GM12878 (cell line): ENCODE measurements around the gene SCN3B. TPM values are rescaled to one million over a fixed set of nuclear protein-coding genes. Genes with fewer than 3 reads are reported as not detected.

ENCODE experiments used
- ATAC-seq: fragments of 200-7000 bp; cut with Tn5 transposase; 3 replicates; pipeline ENCODE4 v1.9.1; 2020; ENCODE audit warnings: mild to moderate bottlenecking, moderate library complexity
- BruUV-seq: library from RNA; stranded (reverse); fragments of 400-500 nt; replicated peaks from 2 replicates; lab custom pipeline; 2021; lab: Mats Ljungman, UMichigan
- CTCF ChIA-PET: fragments of 300-600 bp; sonication (Branson Sonifier 250); formaldehyde crosslinking; extraction: SDS; loops from one replicate; lab custom pipeline; 2021; ENCODE audit warnings: inconsistent platforms; lab: Yijun Ruan, JAX
- POLR2A ChIA-PET: fragments of 350-600 bp; formaldehyde crosslinking; extraction: SDS; loops from one replicate; lab custom pipeline; 2021; ENCODE audit warnings: inconsistent platforms; lab: Charles Lee
- RAD21 ChIA-PET: fragments of 300-600 bp; sonication (Branson Sonifier 250); formaldehyde crosslinking; loops from one replicate; lab custom pipeline; 2023; ENCODE audit warnings: antibody characterized with exemption; ENCODE audit not compliant: unreplicated experiment; lab: Charles Lee
- SMC1A ChIA-PET: fragments of 300-600 bp; sonication (Branson Sonifier 250); formaldehyde crosslinking; loops from one replicate; lab custom pipeline; 2023; ENCODE audit not compliant: unreplicated experiment, uncharacterized antibody; lab: Charles Lee
- DNase-seq: peaks from one replicate; pipeline ENCODE4 v3.0.0-alpha.2; 2011; ENCODE audit warnings: low read depth, low spot score
- FAIRE-seq: peaks from 3 replicates; lab custom pipeline; 2011; peaks lifted over from hg19 to GRCh38; lab: Jason Lieb, UNC
- H2AFZ ChIP-seq: 2 replicates; pipeline ENCODE4 v1.6.0; 2011; ENCODE audit warnings: low read depth, low read length, control low read depth; ENCODE audit not compliant: control insufficient read depth
- H3K27ac ChIP-seq: 2 replicates; pipeline ENCODE4 v1.5.1; 2011; ENCODE audit warnings: control low read depth; ENCODE audit not compliant: control insufficient read depth, insufficient read depth
- H3K27me3 ChIP-seq, 2 experiments: replicated peaks in 1 of 2; 2 replicates each; pipeline versions ENCODE4 v1.6.0 to v1.6.1; 2011; ENCODE audit warnings: low read length in 1 of 2; ENCODE audit not compliant: control insufficient read depth in 2 of 2, insufficient read depth in 2 of 2
- H3K36me3 ChIP-seq, 2 experiments: 2 replicates each; pipeline ENCODE4 v1.5.1; 2011; ENCODE audit warnings: low read length in 1 of 2; ENCODE audit not compliant: control insufficient read depth in 2 of 2, insufficient read depth in 2 of 2
- H3K4me1 ChIP-seq: 2 replicates; pipeline ENCODE4 v1.6.1; 2011; ENCODE audit warnings: mild to moderate bottlenecking, low read length, moderate library complexity, mixed read lengths; ENCODE audit not compliant: control insufficient read depth, insufficient read depth
- H3K4me2 ChIP-seq: 2 replicates; pipeline ENCODE4 v1.6.0; 2011; ENCODE audit warnings: control low read depth; ENCODE audit not compliant: control insufficient read depth, insufficient read depth
- H3K4me3 ChIP-seq: fragments of 200-600 bp; sonication (generic); 2 replicates; pipeline ENCODE4 v1.5.1; 2016
- H3K79me2 ChIP-seq: 2 replicates; pipeline ENCODE4 v1.6.0; 2011; ENCODE audit warnings: low read length; ENCODE audit not compliant: control insufficient read depth, insufficient read depth
- H3K9ac ChIP-seq: 2 replicates; pipeline ENCODE4 v1.8.0; 2011; ENCODE audit warnings: low read length, control low read depth, mixed read lengths; ENCODE audit not compliant: control insufficient read depth, insufficient read depth
- H3K9me3 ChIP-seq: replicated peaks from 3 replicates; pipeline ENCODE4 v1.5.1; 2011; ENCODE audit warnings: mild to moderate bottlenecking, low read length; ENCODE audit not compliant: control insufficient read depth, insufficient read depth
- H4K20me1 ChIP-seq: 2 replicates; pipeline ENCODE4 v1.6.0; 2011; ENCODE audit not compliant: control insufficient read depth, insufficient read depth
- CHD4 ChIP-seq: fragments of 200-600 bp; sonication (generic); IDR thresholded peaks from 2 replicates; pipeline ENCODE4 v1.6.1; 2016; ENCODE audit warnings: mild to moderate bottlenecking
- EED ChIP-seq: sonication (generic); IDR thresholded peaks from 2 replicates; pipeline ENCODE4 v1.6.1; 2016; ENCODE audit warnings: antibody characterized with exemption, low read depth
- FOXM1 ChIP-seq: IDR thresholded peaks from 2 replicates; pipeline ENCODE4 v1.6.1; 2012; ENCODE audit warnings: low read depth, mild to moderate bottlenecking, inconsistent platforms, low read length, moderate library complexity
- KLF5 ChIP-seq: fragments of 450-650 bp; IDR thresholded peaks from 2 replicates; pipeline ENCODE4 v1.6.1; 2014; ENCODE audit warnings: mild to moderate bottlenecking; ENCODE audit not compliant: partially characterized antibody
- RELA ChIP-seq: fragments of 450-650 bp; IDR thresholded peaks from 2 replicates; pipeline ENCODE4 v1.8.0; 2014; ENCODE audit warnings: borderline replicate concordance; ENCODE audit not compliant: partially characterized antibody
- SIX5 ChIP-seq: IDR thresholded peaks from 2 replicates; pipeline ENCODE4 v1.6.1; 2011; ENCODE audit warnings: mild to moderate bottlenecking, low read depth, low read length, moderate library complexity; ENCODE audit not compliant: severe bottlenecking
- SMAD5 ChIP-seq: IDR thresholded peaks from 2 replicates; pipeline ENCODE4 v1.6.1; 2016; ENCODE audit warnings: antibody characterized with exemption, low read depth
- WGBS: methylation state at CpG from one replicate; pipeline ENCODE4 v1.1.6; 2016; ENCODE audit warnings: low lambda C conversion rate; ENCODE audit not compliant: insufficient replicate concordance, insufficient coverage; ENCODE audit errors: missing lambda C conversion rate; 5-methylcytosine and 5-hydroxymethylcytosine counted together
- in situ Hi-C: fragments of 300-500 bp; cut with MboI; formaldehyde crosslinking; loops from 9 replicates; pipeline ENCODE4 v1.14.3; 2018; ENCODE audit warnings: mixed read lengths
- intact Hi-C: fragments of 100-400 bp; cut with micrococcal nuclease; formaldehyde crosslinking; loops from one replicate; pipeline ENCODE4 v1.14.2; 2022; ENCODE audit not compliant: unreplicated experiment
- polyA plus RNA-seq, 11 experiments: library from polyadenylated mRNA; depleted of rRNA in 4 of 11; unstranded in 6 of 11; stranded (reverse) in 5 of 11; fragments of >200 nt; fragmentation: Nextera tagmentation in 4 of 11; fragmentation: Illumina TruSeq in 1 of 11; extraction: Ambion mirVana in 4 of 11; extraction: Trizol in 1 of 11; gene quantifications; 1 replicate in 1 of 11; 2 replicates in 10 of 11; pipeline versions ENCODE4 v1.2.1 to v1.2.3, GENCODE V29; 2011 to 2016; ENCODE audit warnings: inconsistent platforms in 2 of 11, missing spikeins in 2 of 11, low read depth in 1 of 11
- total RNA-seq, 4 experiments: library from RNA; depleted of rRNA in 3 of 4; stranded (reverse); fragments of >200 nt in 3 of 4; fragmentation: Illumina TruSeq in 1 of 4; extraction: Trizol in 1 of 4; gene quantifications; 2 replicates each; pipeline versions ENCODE4 v1.2.1 to v1.2.3, GENCODE V29; 2013 to 2021
- TF ChIP-seq, protein P1 (sequence below): fragments of 450-650 bp; formaldehyde crosslinking; IDR thresholded peaks from 2 replicates; pipeline ENCODE4 v1.4.0; 2022; ENCODE audit warnings: mild to moderate bottlenecking, moderate library complexity
- TF ChIP-seq, protein P2 (sequence below): fragments of 450-650 bp; IDR thresholded peaks from 2 replicates; pipeline ENCODE4 v1.6.1; 2016; ENCODE audit warnings: mild to moderate bottlenecking
- TF ChIP-seq, protein P3 (sequence below): fragments of 450-650 bp; IDR thresholded peaks from 2 replicates; pipeline ENCODE4 v1.6.1; 2017; ENCODE audit warnings: antibody characterized with exemption, mild to moderate bottlenecking, moderate library complexity

SCN3B gene
- total and polyA plus RNA-seq, 10 of the 15 experiments (the other 5 are each of a cell fraction or from before 2014, with no cell fraction given), result 0.01 to 0.12 (median 0.09) TPM; not detected in 7

DNA sequence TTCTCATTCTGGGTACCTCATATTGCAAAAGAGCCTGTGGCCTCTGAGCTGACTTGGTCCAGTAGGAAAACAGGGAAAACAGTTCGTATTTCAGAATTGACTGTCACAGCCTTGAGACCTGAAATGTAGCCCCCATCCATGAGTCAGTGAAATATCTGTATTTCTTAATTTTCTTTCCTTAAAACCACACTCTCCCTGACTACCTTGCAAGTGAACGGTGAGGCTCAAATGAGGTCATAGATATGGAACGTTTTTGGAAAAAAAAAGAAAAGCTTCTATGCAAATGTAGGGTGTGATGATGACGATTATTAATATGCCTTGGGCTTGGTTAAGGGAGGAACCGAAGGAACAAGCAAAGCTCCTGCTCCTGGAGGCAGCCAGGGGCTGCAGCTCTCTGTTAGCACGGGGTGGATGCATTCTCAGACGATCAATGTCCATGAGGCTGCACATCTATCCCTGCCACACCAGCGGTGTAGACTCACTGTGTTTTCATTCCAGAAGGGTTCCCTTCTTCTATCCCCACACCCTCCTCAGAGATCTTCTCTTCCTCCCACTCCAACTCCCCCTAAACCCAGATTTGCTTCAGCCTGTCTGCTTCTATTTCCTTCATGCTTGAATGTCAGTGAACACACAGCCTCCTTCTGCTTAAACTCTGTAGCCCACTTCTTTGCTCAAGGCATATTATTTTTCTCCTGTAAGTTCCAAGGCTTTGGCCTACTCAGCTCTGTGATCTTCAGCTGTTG is 29.2 kb upstream of the SCN3B start:
- H3K4me2 ChIP-seq, result no peak overlapping the region
- DNase-seq, result no peak
- no TSS peak for BruUV-seq
- TF ChIP-seq SMAD5, result no peak
- no peak for TF ChIP-seq CHD4
- no peak for TF ChIP-seq EED
- TF ChIP-seq FOXM1, result no peak
- TF ChIP-seq, protein P1, sequence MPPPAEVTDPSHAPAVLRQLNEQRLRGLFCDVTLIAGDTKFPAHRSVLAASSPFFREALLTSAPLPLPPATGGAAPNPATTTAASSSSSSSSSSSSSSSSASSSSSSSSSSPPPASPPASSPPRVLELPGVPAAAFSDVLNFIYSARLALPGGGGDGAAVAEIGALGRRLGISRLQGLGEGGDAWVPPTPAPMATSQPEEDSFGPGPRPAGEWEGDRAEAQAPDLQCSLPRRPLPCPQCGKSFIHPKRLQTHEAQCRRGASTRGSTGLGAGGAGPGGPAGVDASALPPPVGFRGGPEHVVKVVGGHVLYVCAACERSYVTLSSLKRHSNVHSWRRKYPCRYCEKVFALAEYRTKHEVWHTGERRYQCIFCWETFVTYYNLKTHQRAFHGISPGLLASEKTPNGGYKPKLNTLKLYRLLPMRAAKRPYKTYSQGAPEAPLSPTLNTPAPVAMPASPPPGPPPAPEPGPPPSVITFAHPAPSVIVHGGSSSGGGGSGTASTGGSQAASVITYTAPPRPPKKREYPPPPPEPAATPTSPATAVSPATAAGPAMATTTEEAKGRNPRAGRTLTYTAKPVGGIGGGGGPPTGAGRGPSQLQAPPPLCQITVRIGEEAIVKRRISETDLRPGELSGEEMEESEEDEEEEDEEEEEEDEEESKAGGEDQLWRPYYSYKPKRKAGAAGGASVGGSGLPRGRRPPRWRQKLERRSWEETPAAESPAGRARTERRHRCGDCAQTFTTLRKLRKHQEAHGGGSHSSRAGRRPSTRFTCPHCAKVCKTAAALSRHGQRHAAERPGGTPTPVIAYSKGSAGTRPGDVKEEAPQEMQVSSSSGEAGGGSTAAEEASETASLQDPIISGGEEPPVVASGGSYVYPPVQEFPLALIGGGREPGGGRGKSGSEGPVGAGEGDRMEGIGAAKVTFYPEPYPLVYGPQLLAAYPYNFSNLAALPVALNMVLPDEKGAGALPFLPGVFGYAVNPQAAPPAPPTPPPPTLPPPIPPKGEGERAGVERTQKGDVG (CRISPR knock-in tag), result no peak
- TF ChIP-seq SIX5, result no peak
- TF ChIP-seq, protein P2, sequence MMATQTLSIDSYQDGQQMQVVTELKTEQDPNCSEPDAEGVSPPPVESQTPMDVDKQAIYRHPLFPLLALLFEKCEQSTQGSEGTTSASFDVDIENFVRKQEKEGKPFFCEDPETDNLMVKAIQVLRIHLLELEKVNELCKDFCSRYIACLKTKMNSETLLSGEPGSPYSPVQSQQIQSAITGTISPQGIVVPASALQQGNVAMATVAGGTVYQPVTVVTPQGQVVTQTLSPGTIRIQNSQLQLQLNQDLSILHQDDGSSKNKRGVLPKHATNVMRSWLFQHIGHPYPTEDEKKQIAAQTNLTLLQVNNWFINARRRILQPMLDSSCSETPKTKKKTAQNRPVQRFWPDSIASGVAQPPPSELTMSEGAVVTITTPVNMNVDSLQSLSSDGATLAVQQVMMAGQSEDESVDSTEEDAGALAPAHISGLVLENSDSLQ, result no peak
- TF ChIP-seq KLF5, result no peak
- no peak for TF ChIP-seq RELA
- TF ChIP-seq, protein P3, sequence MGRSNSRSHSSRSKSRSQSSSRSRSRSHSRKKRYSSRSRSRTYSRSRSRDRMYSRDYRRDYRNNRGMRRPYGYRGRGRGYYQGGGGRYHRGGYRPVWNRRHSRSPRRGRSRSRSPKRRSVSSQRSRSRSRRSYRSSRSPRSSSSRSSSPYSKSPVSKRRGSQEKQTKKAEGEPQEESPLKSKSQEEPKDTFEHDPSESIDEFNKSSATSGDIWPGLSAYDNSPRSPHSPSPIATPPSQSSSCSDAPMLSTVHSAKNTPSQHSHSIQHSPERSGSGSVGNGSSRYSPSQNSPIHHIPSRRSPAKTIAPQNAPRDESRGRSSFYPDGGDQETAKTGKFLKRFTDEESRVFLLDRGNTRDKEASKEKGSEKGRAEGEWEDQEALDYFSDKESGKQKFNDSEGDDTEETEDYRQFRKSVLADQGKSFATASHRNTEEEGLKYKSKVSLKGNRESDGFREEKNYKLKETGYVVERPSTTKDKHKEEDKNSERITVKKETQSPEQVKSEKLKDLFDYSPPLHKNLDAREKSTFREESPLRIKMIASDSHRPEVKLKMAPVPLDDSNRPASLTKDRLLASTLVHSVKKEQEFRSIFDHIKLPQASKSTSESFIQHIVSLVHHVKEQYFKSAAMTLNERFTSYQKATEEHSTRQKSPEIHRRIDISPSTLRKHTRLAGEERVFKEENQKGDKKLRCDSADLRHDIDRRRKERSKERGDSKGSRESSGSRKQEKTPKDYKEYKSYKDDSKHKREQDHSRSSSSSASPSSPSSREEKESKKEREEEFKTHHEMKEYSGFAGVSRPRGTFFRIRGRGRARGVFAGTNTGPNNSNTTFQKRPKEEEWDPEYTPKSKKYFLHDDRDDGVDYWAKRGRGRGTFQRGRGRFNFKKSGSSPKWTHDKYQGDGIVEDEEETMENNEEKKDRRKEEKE, result no peak
- no peak overlapping the region for H3K4me3 ChIP-seq
- H3K36me3 ChIP-seq, result no peaks in the 10 kb centered on the region
- H3K9ac ChIP-seq, result no peak overlapping the region
- H3K79me2 ChIP-seq, result no peaks in the 10 kb centered on the region
- no peak for ATAC-seq
- ChIA-PET RAD21 (no interaction called here), CTCF (interaction anchor here (1.4 kb wide), 1 partner anchor 27 kb away, joined by 4 read pairs; no protein-coding TSS in a partner anchor), POLR2A (no interaction called here), SMC1A (no interaction called here)
- no peak overlapping the region for H2AFZ ChIP-seq
- WGBS, result 18% methylated on average over 8 of the region's 8 CpGs
- H3K27me3 ChIP-seq, result peaks cover 0 to 3% of the 10 kb centered on the region in 2 experiments; a peak in 1 of 4 replicates
- FAIRE-seq, result no peak
- no peaks in the 10 kb centered on the region for H3K9me3 ChIP-seq
- H3K4me1 ChIP-seq, result no peaks in the 10 kb centered on the region
- H4K20me1 ChIP-seq, result no peaks in the 10 kb centered on the region
- intact Hi-C loops, result no loop called here
- in situ Hi-C loops, result no loop called here
- H3K27ac ChIP-seq, result no peak overlapping the region
